Measurements from ENCODE around the gene HPCAL1. TPM values are rescaled to one million over a fixed set of nuclear protein-coding genes. Genes with fewer than 3 reads are reported as not detected.

Gene HPCAL1
- total and polyA plus RNA-seq, 3 experiments from 2014 or later, result 44.1 to 96.3 (median 47.6) TPM

- POLR2A ChIA-PET, result no interaction called here
- peaks cover 0 to 1% (median under 1%) of the 10 kb centered on the region in 3 donors for H3K4me1 Mint-ChIP-seq
These were observed 37.2 kb upstream of the HPCAL1 start for GRCh38 chr2:10265329-10266132.

GRCh38 chr2:10266133-10266620, 36.5 kb upstream of the HPCAL1 start:
- no peak overlapping the region for H3K4me3 ChIP-seq (ENCODE audit: low read length)
- no peaks in the 10 kb centered on the region for H3K4me1 ChIP-seq (ENCODE audit: insufficient read depth, low read length)
- H3K27ac Mint-ChIP-seq, result no peak overlapping the region
- CTCF ChIA-PET, result interaction anchor here (1.6 to 4.6 kb wide), 2 partner anchors 143 to 169 kb away, joined by 6 to 32 read pairs; no protein-coding TSS in a partner anchor
- no peaks in the 10 kb centered on the region for H3K36me3 ChIP-seq (ENCODE audit: insufficient read depth, low read length)
- H3K9me3 Mint-ChIP-seq, result no peaks in the 10 kb centered on the region
- H3K9me3 ChIP-seq (ENCODE audit: low read length), result no peaks in the 10 kb centered on the region
- no peak overlapping the region for H3K4me3 Mint-ChIP-seq
- DNase-seq, result peak in 1 of 5 donors; percentile 16
- H3K27ac ChIP-seq (ENCODE audit: low read depth, low read length), result no peak overlapping the region
- H3K36me3 Mint-ChIP-seq, result no peaks in the 10 kb centered on the region
- peaks cover 3 to 5% of the 10 kb centered on the region in 2 donors for H3K27me3 Mint-ChIP-seq
- no peaks in the 10 kb centered on the region for H3K27me3 ChIP-seq (ENCODE audit: insufficient read depth, low read length, poor library complexity, severe bottlenecking)
- peaks cover 0 to 5% (median 2%) of the 10 kb centered on the region in 3 donors for H3K4me1 Mint-ChIP-seq
- POLR2A ChIA-PET, result no interaction called here

More at GRCh38 chr2:10265329-10266132, 37.2 kb upstream of the HPCAL1 start:
- H3K4me3 ChIP-seq (ENCODE audit: low read length), result no peak overlapping the region
- H3K9me3 ChIP-seq (ENCODE audit: low read length), result no peaks in the 10 kb centered on the region
- DNase-seq, result peak in 1 of 5 donors; percentile 30
- CTCF ChIA-PET, result interaction anchor here (1.6 to 4.6 kb wide), 2 partner anchors 144 to 169 kb away, joined by 7 to 32 read pairs; no protein-coding TSS in a partner anchor
- no peaks in the 10 kb centered on the region for H3K4me1 ChIP-seq (ENCODE audit: insufficient read depth, low read length)
- H3K36me3 Mint-ChIP-seq, result no peaks in the 10 kb centered on the region
- H3K27ac Mint-ChIP-seq, result no peak overlapping the region
- no peak overlapping the region for H3K27ac ChIP-seq (ENCODE audit: low read depth, low read length)
- no peaks in the 10 kb centered on the region for H3K36me3 ChIP-seq (ENCODE audit: insufficient read depth, low read length)
- H3K27me3 ChIP-seq (ENCODE audit: insufficient read depth, low read length, poor library complexity, severe bottlenecking), result no peaks in the 10 kb centered on the region
- H3K9me3 Mint-ChIP-seq, result no peaks in the 10 kb centered on the region
- H3K27me3 Mint-ChIP-seq, result peaks cover 3 to 5% of the 10 kb centered on the region in 2 donors
- H3K4me3 Mint-ChIP-seq, result no peak overlapping the region

DNA sequence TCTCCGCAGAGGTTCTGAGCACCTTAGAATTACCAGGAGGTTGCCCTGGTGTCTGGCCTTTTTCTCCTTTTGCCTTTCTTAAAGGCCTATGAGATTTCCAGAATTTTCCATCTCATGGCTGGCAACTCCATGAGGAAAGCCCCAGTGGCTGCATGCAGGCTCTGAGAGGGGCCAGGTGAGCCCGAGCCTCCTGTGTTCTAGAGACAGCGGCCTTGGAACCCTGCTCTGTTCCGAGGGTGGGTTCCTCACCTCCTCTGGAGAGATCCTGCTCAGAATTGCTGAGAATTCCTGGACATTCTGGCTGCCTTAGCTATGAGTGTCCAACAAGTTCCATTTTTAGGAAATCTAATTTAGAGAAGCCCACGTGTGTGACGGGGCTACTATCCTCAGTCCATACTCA, 35.7 kb upstream of the HPCAL1 start:
- Histone ChIP-seq H3K36me3 (ENCODE audit: insufficient read depth, low read length) (no peaks in the 10 kb centered on the region), H3K27ac (ENCODE audit: low read depth, low read length) (no peak overlapping the region), H3K4me3 (ENCODE audit: low read length) (no peak overlapping the region), H3K27me3 (ENCODE audit: insufficient read depth, low read length, poor library complexity, severe bottlenecking) (no peaks in the 10 kb centered on the region), H3K4me1 (ENCODE audit: insufficient read depth, low read length) (no peaks in the 10 kb centered on the region), H3K9me3 (ENCODE audit: low read length) (no peaks in the 10 kb centered on the region)
- Mint-ChIP-seq H3K9me3 (no peaks in the 10 kb centered on the region), H3K27ac (no peak overlapping the region), H3K27me3 (peaks cover 3 to 5% of the 10 kb centered on the region in 2 donors), H3K4me3 (no peak overlapping the region), H3K36me3 (no peaks in the 10 kb centered on the region), H3K4me1 (peaks cover 0 to 5% (median 5%) of the 10 kb centered on the region in 3 donors)
- CTCF ChIA-PET, result interaction anchor here (1.2 to 4.6 kb wide), 3 partner anchors 83 to 168 kb away, joined by 3 to 32 read pairs (median 6); no protein-coding TSS in a partner anchor
- POLR2A ChIA-PET, result no interaction called here
- DNase-seq, result no peak

DNA sequence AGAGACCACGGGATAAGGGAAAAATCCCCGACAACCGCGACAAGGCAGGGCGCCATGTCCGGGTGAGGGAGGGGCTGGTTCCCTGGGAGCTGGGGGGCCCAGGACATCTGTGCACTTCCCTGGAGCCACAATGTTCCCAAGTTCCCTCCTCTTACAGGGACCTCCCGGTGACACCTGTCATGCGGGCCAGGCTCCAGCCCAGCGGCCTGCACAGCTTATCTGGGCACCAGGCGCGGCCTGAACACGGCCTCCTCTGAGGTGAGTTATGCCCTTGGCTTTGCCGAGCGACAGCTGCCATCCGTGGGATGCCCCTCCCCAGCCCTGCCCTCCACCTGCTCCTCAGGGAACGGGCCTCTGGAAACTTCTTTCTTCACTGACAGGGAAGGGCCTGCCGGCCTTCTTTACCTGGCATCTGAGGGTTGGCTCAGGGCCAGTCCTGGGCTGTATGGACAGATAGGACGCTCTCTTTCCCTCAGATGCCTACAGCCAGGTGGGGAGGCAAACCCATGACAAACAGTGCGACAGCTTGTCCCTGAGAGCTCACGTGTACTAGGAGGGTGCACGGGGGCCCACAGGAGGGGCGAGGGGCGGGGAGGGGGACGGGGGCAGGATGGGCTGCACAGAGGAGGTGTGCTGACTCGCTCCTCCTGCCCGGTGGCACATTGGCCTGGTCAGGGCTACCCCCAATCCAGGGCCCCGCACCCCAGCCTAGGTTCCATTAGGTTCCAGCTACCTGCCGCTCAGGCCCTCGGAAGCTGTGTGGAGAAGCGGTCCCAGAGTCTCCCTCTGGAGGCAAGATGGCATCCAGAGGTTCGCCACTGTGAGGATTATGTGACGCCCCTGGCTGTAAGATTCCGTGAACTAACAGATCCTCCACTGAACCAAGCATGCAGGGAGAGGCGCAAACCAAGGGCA, 34.9 kb upstream of the HPCAL1 start:
- H3K9me3 Mint-ChIP-seq, result no peaks in the 10 kb centered on the region
- ChIA-PET CTCF (interaction anchor here (1.2 to 4.6 kb wide), 3 partner anchors 84 to 167 kb away, joined by 3 to 32 read pairs (median 6); no protein-coding TSS in a partner anchor), POLR2A (no interaction called here)

GRCh38 chr2:10269291-10269690, 33.4 kb upstream of the HPCAL1 start:
- H3K4me1 Mint-ChIP-seq, result peaks cover 0 to 5% (median 5%) of the 10 kb centered on the region in 3 donors
- Histone ChIP-seq H3K4me3 (ENCODE audit: low read length) (no peak overlapping the region), H3K9me3 (ENCODE audit: low read length) (no peaks in the 10 kb centered on the region), H3K27ac (ENCODE audit: low read depth, low read length) (no peak overlapping the region), H3K36me3 (ENCODE audit: insufficient read depth, low read length) (no peaks in the 10 kb centered on the region), H3K27me3 (ENCODE audit: insufficient read depth, low read length, poor library complexity, severe bottlenecking) (no peaks in the 10 kb centered on the region), H3K4me1 (ENCODE audit: insufficient read depth, low read length) (no peaks in the 10 kb centered on the region)
- CTCF ChIA-PET, result interaction anchor here (0.7 to 3.9 kb wide), 4 partner anchors 140 to 165 kb away, joined by 3 to 70 read pairs (median 14); no protein-coding TSS in a partner anchor
- POLR2A ChIA-PET, result no interaction called here
- peaks cover 0 to 2% of the 10 kb centered on the region in 2 donors for H3K27me3 Mint-ChIP-seq
- no peak overlapping the region for H3K4me3 Mint-ChIP-seq
- no peak overlapping the region for H3K27ac Mint-ChIP-seq
- no peak for DNase-seq
- no peaks in the 10 kb centered on the region for H3K9me3 Mint-ChIP-seq
- H3K36me3 Mint-ChIP-seq, result no peaks in the 10 kb centered on the region

More for the DNA sequence above, 34.9 kb upstream of the HPCAL1 start:
- H3K27ac Mint-ChIP-seq, result no peak overlapping the region
- DNase-seq, result peak in 1 of 5 donors; percentile 33
- Histone ChIP-seq H3K4me1 (ENCODE audit: insufficient read depth, low read length) (no peaks in the 10 kb centered on the region), H3K36me3 (ENCODE audit: insufficient read depth, low read length) (no peaks in the 10 kb centered on the region), H3K9me3 (ENCODE audit: low read length) (no peaks in the 10 kb centered on the region), H3K27me3 (ENCODE audit: insufficient read depth, low read length, poor library complexity, severe bottlenecking) (no peaks in the 10 kb centered on the region), H3K4me3 (ENCODE audit: low read length) (no peak overlapping the region), H3K27ac (ENCODE audit: low read depth, low read length) (no peak overlapping the region)
- H3K4me1 Mint-ChIP-seq, result peaks cover 0 to 5% (median 5%) of the 10 kb centered on the region in 3 donors
- H3K27me3 Mint-ChIP-seq, result peaks cover 0 to 2% of the 10 kb centered on the region in 2 donors
- no peak overlapping the region for H3K4me3 Mint-ChIP-seq
- no peaks in the 10 kb centered on the region for H3K36me3 Mint-ChIP-seq

- no peaks in the 10 kb centered on the region for H3K4me1 ChIP-seq (ENCODE audit: insufficient read depth, low read length)
- H3K27ac ChIP-seq (ENCODE audit: low read depth, low read length), result no peak overlapping the region
- H3K27ac Mint-ChIP-seq, result peak overlapping the region in 2 of 8 donors; percentile 47 to 66
- no peaks in the 10 kb centered on the region for H3K27me3 ChIP-seq (ENCODE audit: insufficient read depth, low read length, poor library complexity, severe bottlenecking)
- no peaks in the 10 kb centered on the region for H3K9me3 ChIP-seq (ENCODE audit: low read length)
- H3K36me3 ChIP-seq (ENCODE audit: insufficient read depth, low read length), result no peaks in the 10 kb centered on the region
- no peak overlapping the region for H3K4me3 ChIP-seq (ENCODE audit: low read length)
- H3K4me1 Mint-ChIP-seq, result peaks cover 0 to 5% (median 5%) of the 10 kb centered on the region in 3 donors
- no peaks in the 10 kb centered on the region for H3K36me3 Mint-ChIP-seq
- POLR2A ChIA-PET, result no interaction called here
- CTCF ChIA-PET, result interaction anchor here (0.6 to 3.9 kb wide), 9 partner anchors 31 to 165 kb away, joined by 3 to 70 read pairs (median 3); no protein-coding TSS in a partner anchor
- H3K9me3 Mint-ChIP-seq, result no peaks in the 10 kb centered on the region
- no peak overlapping the region for H3K4me3 Mint-ChIP-seq
- H3K27me3 Mint-ChIP-seq, result peaks cover 0 to 1% of the 10 kb centered on the region in 2 donors
- DNase-seq, result no peak
These were observed 32.7 kb upstream of the HPCAL1 start for GRCh38 chr2:10269711-10270610.

GRCh38 chr2:10271509-10271908, 31.2 kb upstream of the HPCAL1 start:
- H3K27me3 Mint-ChIP-seq, result peaks cover 0 to 1% of the 10 kb centered on the region in 2 donors
- Histone ChIP-seq H3K4me3 (ENCODE audit: low read length) (no peak overlapping the region), H3K27ac (ENCODE audit: low read depth, low read length) (no peak overlapping the region), H3K27me3 (ENCODE audit: insufficient read depth, low read length, poor library complexity, severe bottlenecking) (no peaks in the 10 kb centered on the region), H3K4me1 (ENCODE audit: insufficient read depth, low read length) (no peaks in the 10 kb centered on the region), H3K36me3 (ENCODE audit: insufficient read depth, low read length) (no peaks in the 10 kb centered on the region), H3K9me3 (ENCODE audit: low read length) (no peaks in the 10 kb centered on the region)
- no peaks in the 10 kb centered on the region for H3K36me3 Mint-ChIP-seq
- no peak overlapping the region for H3K27ac Mint-ChIP-seq
- H3K4me1 Mint-ChIP-seq, result peaks cover 0 to 5% (median 5%) of the 10 kb centered on the region in 3 donors
- H3K9me3 Mint-ChIP-seq, result no peaks in the 10 kb centered on the region
- ChIA-PET POLR2A (no interaction called here), CTCF (interaction anchor here (0.9 to 3.9 kb wide), 8 partner anchors 13 to 166 kb away, joined by 3 to 70 read pairs (median 4); no protein-coding TSS in a partner anchor)
- DNase-seq, result peak in 1 of 5 donors; percentile 11
- H3K4me3 Mint-ChIP-seq, result no peak overlapping the region
